HG02623 (cell line): ENCODE results near the gene FBXO33.
"Not testable (repeated sequence)": the region's sequence is repeated elsewhere in the genome, so short reads cannot be mapped to it uniquely, and the experiment has no call there.

Experiments
- ATAC-seq: cut with Tn5 transposase; IDR thresholded peaks from one replicate; pipeline ENCODE4 v1.9.1; 2021; ENCODE audit warnings: moderate library complexity; ENCODE audit not compliant: unreplicated experiment

The FBXO33 gene

DNA sequence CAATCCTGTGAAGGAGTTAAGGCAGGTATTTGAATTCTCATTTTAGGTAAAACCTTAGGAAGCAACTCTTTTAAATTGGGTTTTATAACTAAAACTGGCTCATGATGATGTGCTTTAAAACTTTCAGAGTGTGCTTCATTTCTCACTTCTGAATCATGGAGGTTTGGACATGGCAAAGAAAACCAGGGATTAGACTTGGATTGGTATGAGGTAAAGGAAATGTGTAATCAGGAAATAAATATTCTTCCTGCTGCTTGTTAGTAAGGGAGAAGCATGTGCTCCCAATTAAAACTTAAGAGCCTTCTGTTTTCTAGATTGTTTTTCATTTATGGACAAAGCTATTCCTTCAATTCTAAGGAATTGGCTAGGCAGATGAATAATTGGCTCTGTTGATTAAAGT, 57.4 kb downstream of the FBXO33 start:
- no peak for ATAC-seq

DNA sequence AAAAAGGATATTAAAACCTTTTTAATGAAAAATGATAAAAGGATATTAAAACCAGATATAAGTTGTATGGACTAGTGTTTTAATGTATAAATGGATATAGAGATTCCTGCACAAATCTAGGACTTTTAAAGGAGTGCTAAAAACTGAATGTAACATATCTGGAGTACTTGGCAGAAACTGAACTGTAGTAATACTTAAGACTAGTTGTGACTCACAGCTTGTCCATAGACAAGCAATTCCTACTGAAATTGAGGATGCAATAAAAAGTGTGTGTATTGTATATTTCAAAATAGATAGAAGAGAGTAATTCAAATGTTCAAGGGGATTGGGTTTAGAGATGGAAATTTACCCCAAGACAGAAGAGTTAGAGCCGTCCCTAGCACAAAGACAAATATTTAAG, 59.6 kb downstream of the FBXO33 start:
- no peak for ATAC-seq

- ATAC-seq, result no peak
Measured at GRCh38 chr14:39370415-39370814, 61.8 kb downstream of the FBXO33 start.

GRCh38 chr14:39369029-39369428, 63.2 kb downstream of the FBXO33 start:
- ATAC-seq, result no peak

- no peak for ATAC-seq
Measured at GRCh38 chr14:39368261-39368959, 63.8 kb downstream of the FBXO33 start.

DNA sequence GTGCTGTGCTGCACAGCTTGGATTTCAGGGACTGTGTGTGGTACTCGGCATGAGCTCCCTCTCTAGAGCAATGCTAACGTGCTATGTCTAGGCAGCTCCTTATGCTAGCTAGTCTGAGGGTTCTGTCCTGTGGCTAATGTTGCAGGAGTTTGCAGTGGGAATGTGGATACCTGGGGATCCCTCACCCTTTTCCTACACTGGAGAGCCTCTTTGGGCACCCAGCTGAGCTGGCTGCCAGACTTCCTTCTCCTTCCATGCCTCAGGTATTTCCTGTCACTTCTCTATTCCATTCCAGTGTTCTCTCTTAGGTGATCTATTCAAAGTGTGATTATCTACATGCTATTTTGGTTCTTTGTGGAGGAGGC, 64.9 kb downstream of the FBXO33 start:
- ATAC-seq, result no peak

GRCh38 chr14:39366460-39367386, 65.5 kb downstream of the FBXO33 start:
- ATAC-seq, result no peak

GRCh38 chr14:39365354-39365753, 66.9 kb downstream of the FBXO33 start:
- ATAC-seq, result no peak

- ATAC-seq, result no peak
Measured at GRCh38 chr14:39364509-39364908, 67.7 kb downstream of the FBXO33 start.

GRCh38 chr14:39361556-39361955, 70.7 kb downstream of the FBXO33 start:
- ATAC-seq, result not testable (repeated sequence)

DNA sequence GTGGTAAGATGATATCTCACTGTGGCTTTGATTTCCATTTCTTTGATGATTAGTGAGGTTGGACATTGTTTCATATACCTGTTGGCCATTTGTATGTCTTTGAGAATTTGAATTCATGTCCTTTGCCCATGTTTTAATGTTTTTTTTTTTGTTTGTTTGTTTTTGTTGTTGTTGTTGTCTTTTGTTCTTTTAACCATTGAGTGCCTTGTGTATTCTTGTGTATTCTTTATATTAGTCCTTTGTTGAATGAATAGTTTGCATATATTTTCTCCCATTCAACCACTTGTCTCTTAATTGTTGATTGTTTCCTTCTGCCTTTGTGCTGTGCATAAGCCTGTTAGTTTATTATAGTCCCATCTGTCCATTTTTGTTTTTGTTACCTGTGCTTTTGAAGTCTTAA, 71.9 kb downstream of the FBXO33 start:
- no peak for ATAC-seq

DNA sequence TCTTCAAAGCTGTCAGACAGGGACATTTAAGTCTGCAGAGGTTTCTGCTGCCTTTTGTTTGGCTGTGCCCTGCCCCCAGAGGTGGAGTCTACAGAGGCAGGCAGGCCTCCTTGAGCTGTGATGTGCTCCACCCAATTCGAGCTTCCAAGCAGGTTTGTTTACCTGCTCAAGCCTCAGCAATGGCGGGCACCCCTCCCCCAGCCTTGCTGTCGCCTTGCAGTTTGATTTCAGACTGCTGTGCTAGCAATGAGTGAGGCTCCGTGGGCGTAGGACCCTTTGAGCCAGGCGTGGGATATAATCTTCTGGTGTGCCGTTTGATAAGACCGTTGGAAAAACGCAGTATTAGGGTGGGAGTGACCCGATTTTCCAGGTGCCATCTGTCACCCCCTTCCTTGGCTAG, 73.2 kb downstream of the FBXO33 start:
- ATAC-seq, result not testable (repeated sequence)

- ATAC-seq, result no peak
Measured at GRCh38 chr14:39351708-39352107, 80.5 kb downstream of the FBXO33 start.

DNA sequence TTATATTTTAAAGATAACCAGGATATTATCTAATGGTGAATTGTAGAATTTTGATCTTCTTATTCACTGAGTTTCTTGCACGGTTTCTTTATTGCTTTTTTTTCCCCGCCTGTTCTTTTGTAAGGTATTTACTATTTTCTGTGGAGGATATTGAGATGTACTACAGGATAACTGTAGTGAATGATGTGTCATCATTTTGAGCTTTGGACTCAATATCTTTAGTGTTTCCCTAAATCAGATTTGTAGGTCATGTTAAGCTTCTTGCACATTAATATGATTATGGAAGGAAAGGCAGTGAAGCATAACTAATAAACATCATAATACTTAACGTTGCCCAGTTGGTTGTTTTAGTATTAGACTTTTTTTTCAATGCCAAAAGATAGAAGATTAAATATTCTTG, 81.4 kb downstream of the FBXO33 start:
- no peak for ATAC-seq
